SK-N-SH (cell line): Measurements from ENCODE around the gene PHF23.

Source experiments
- MXI1 ChIP-seq: IDR thresholded peaks from 2 replicates; pipeline ENCODE4 v1.6.1; 2012; ENCODE audit warnings: mild to moderate bottlenecking, low read depth, low read length, improper control_type of control experiment
- ZBTB33 ChIP-seq: IDR thresholded peaks from 2 replicates; pipeline ENCODE4 v1.4.0; 2012; ENCODE audit warnings: low read depth, borderline replicate concordance

- TF ChIP-seq MXI1 (0 out of 2 replicates have a peak, but pooled peaks have one; percentile 47), ZBTB33 (no peak)
Observed at GRCh38 chr17:7241783-7242716, 2.8 kb upstream of the PHF23 start, which contains the start of gene GABARAP.
